Measurements from ENCODE around the gene ZNF384. TPM values are rescaled to one million over a fixed set of nuclear protein-coding genes. Genes with fewer than 3 reads are reported as not detected.
"Not testable (repeated sequence)": the region's sequence is repeated elsewhere in the genome, so short reads cannot be mapped to it uniquely, and the experiment has no call there.

Gene ZNF384
- total and polyA plus RNA-seq, 10 of the 15 experiments (the other 5 are each of a cell fraction or from before 2014, with no cell fraction given): 0.46 to 81.5 (median 30.5) TPM

DNA sequence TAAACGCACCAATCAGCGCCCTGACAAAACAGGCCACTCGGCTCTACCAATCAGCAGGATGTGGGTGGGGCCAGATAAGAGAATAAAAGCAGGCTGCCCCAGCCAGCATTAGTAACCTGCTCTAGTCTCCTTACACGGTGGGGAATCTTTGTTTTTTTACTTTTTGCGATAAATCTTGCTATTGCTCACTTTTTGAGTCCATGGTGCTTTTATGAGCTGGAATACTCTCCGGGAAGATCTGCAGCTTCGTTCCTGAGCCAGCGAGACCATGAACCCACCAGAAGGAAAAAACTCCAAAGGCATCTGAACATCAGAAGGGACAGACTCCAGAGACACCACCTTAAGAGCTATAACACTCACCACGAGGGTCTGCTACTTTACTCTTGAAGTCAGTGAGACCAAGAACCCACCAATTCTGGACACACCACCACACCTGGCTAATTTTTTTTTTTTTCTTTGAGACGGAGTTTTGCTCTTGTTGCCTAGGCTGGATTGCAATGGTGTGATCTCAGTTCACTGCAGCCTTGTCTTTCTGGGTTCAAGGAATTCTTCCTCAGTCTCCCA lies 27.8 kb upstream of the ZNF384 start (continued):
- TF ChIP-seq HDAC6 (IDR thresholded peaks at IDR 0.05; ENCODE audit: unreplicated experiment) (no peak), NR2C1 (IDR thresholded peaks at IDR 0.05) (no peak), FOS (IDR thresholded peaks at IDR 0.05; ENCODE audit: borderline replicate concordance, extremely low read depth, insufficient read length) (no peak), GATAD2B (conservative IDR thresholded peaks at IDR 0.05; ENCODE audit: low read depth) (no peak), TAF1 (IDR thresholded peaks at IDR 0.05; ENCODE audit: borderline replicate concordance, low read depth, low read length) (no peak)

DNA sequence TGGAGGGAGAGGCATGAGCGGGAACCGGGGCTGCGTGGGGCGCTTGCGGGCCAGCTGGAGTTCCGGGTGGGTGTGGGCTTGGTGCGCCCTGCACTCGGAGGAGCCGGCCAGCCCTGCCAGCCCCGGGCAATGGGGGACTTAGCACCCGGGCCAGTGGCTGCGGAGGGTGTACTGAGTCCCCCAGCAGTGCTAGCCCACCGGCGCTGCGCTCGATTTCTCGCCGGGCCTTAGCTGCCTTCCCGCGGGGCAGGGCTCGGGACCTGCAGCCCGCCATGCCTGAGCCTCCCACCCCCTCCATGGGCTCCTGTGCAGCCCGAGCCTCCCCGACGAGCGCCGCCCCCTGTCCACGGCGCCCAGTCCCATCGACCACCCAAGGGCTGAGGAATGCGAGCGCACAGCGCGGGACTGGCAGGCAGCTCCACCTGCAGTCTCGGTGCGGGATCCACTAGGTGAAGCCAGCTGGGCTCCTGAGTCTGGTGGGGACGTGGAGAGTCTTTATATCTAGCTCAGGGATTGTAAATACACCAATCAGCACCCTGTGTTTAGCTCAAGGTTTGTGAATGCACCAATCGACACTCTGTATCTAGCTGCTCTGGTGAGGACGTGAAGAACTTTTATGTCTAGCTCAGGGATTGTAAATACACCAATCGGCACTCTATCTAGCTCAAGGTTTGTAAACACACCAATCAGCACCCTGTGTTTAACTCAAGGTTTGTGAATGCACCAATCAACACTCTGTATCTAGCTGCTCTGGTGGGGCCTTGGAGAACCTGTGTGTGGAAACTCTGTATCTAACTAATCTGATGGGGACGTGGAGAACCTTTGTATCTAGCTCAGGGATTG lies 27.1 kb upstream of the ZNF384 start:
- SMC1A ChIA-PET (ENCODE audit: uncharacterized antibody, unreplicated experiment); H2AFZ ChIP-seq (ENCODE audit: control insufficient read depth, low read depth, low read length); FAIRE-seq; ATAC-seq; H3K4me2 ChIP-seq (ENCODE audit: control insufficient read depth, insufficient read depth); CTCF ChIA-PET; intact Hi-C loops (cut with micrococcal nuclease; ENCODE audit: unreplicated experiment); DNase-seq (ENCODE audit: low read depth, low spot score); BruUV-seq (replicated peaks); H4K20me1 ChIP-seq (ENCODE audit: control insufficient read depth, insufficient read depth); H3K9me3 ChIP-seq (replicated peaks; ENCODE audit: control insufficient read depth, insufficient read depth, low read length); H3K27ac ChIP-seq (ENCODE audit: control insufficient read depth, insufficient read depth); H3K4me3 ChIP-seq; H3K79me2 ChIP-seq (ENCODE audit: control insufficient read depth, insufficient read depth, low read length); H3K36me3 ChIP-seq (ENCODE audit: control insufficient read depth in 2 of 2, insufficient read depth in 2 of 2, low read length in 1 of 2); POLR2A ChIA-PET; H3K27me3 ChIP-seq (replicated peaks in 1 of 2; ENCODE audit: control insufficient read depth in 2 of 2, insufficient read depth in 2 of 2, low read length in 1 of 2); H3K9ac ChIP-seq (ENCODE audit: control insufficient read depth, insufficient read depth, low read length); H3K4me1 ChIP-seq (ENCODE audit: control insufficient read depth, insufficient read depth, low read length); in situ Hi-C loops (cut with MboI): not testable (repeated sequence)
- RAD21 ChIA-PET (ENCODE audit: unreplicated experiment): interaction anchor here (0.7 kb wide), 1 partner anchor 31 kb away, joined by 3 read pairs; no protein-coding TSS in a partner anchor
- 79% methylated on average over 19 of the region's 41 CpGs for WGBS (ENCODE audit: insufficient coverage, insufficient replicate concordance, low lambda C conversion rate, missing lambda C conversion rate)
